Fibroblast of lung (primary cell): ENCODE measurements around the gene CLCN3. TPM values are rescaled to one million over a fixed set of nuclear protein-coding genes. Genes with fewer than 3 reads are reported as not detected.

Experiments used
- DNase-seq, 2 donors: peaks; one replicate each; pipeline versions ENCODE4 v3.0.0 to v3.0.0-alpha.2; 2010; ENCODE audit warnings: low read depth in 2 of 2
- H2AFZ ChIP-seq: 2 replicates; pipeline ENCODE4 v1.5.1; 2012; ENCODE audit warnings: low read length, control low read depth, inconsistent platforms
- H3K27ac ChIP-seq: 2 replicates; pipeline ENCODE4 v1.5.1; 2011; ENCODE audit warnings: low read length, control low read depth; ENCODE audit not compliant: insufficient read depth
- H3K27me3 ChIP-seq: 2 replicates; pipeline ENCODE4 v1.5.1; 2011; ENCODE audit warnings: mild to moderate bottlenecking, low read length; ENCODE audit not compliant: control insufficient read depth, insufficient read depth
- H3K36me3 ChIP-seq: 2 replicates; pipeline ENCODE4 v1.5.1; 2011; ENCODE audit warnings: low read length; ENCODE audit not compliant: control insufficient read depth, insufficient read depth
- H3K4me1 ChIP-seq: 2 replicates; pipeline ENCODE4 v1.5.1; 2011; ENCODE audit warnings: low read length; ENCODE audit not compliant: control insufficient read depth, insufficient read depth; ENCODE audit errors: extremely low read depth
- H3K4me2 ChIP-seq: 2 replicates; pipeline ENCODE4 v1.5.1; 2011; ENCODE audit warnings: low read length, control low read depth; ENCODE audit not compliant: insufficient read depth; ENCODE audit errors: extremely low read depth
- H3K4me3 ChIP-seq, 4 experiments: fragments of 200-600 bp in 1 of 4; sonication (generic) in 1 of 4; replicated peaks in 1 of 4; 2 replicates each; pipeline ENCODE4 v1.5.1; 2011 to 2016; ENCODE audit warnings: low read length in 4 of 4, low read depth in 3 of 4, mild to moderate bottlenecking in 3 of 4, control low read depth in 2 of 4, inconsistent platforms in 1 of 4, mixed read lengths in 1 of 4; ENCODE audit not compliant: insufficient read depth in 1 of 4; ENCODE audit errors: control extremely low read depth in 1 of 4
- H3K79me2 ChIP-seq: 2 replicates; pipeline ENCODE4 v1.5.1; 2012; ENCODE audit warnings: mild to moderate bottlenecking, low read length, inconsistent platforms; ENCODE audit not compliant: control insufficient read depth, insufficient read depth
- H3K9ac ChIP-seq: 2 replicates; pipeline ENCODE4 v1.5.1; 2011; ENCODE audit warnings: mild to moderate bottlenecking, low read length, control low read depth; ENCODE audit not compliant: insufficient read depth
- H3K9me3 ChIP-seq: 2 replicates; pipeline ENCODE4 v1.5.1; 2012; ENCODE audit warnings: low read depth, low read length; ENCODE audit not compliant: control insufficient read depth, insufficient read depth
- H4K20me1 ChIP-seq: 2 replicates; pipeline ENCODE4 v1.5.1; 2011; ENCODE audit warnings: low read length; ENCODE audit not compliant: control insufficient read depth, insufficient read depth; ENCODE audit errors: extremely low read depth
- CTCF ChIP-seq, 2 donors: IDR thresholded peaks in 1 of 2; conservative IDR thresholded peaks in 1 of 2; 1 replicate in 1 of 2; 2 replicates in 1 of 2; pipeline ENCODE4 v1.5.1; 2011 to 2012; ENCODE audit warnings: low read length in 2 of 2, control low read depth in 1 of 2, inconsistent platforms in 1 of 2, low read depth in 1 of 2, mild to moderate bottlenecking in 1 of 2
- EZH2 ChIP-seq: IDR thresholded peaks from 2 replicates; pipeline ENCODE4 v1.5.1; 2012; ENCODE audit warnings: low read length, control low read depth, mild to moderate bottlenecking; ENCODE audit errors: missing control alignments
- polyA plus RNA-seq, 2 donors: library from polyadenylated mRNA; depleted of rRNA in 1 of 2; stranded (reverse) in 1 of 2; unstranded in 1 of 2; fragments of >200 nt; gene quantifications; 2 replicates each; pipeline ENCODE4 v1.2.1, GENCODE V29; 2011 to 2012; ENCODE audit warnings: missing spikeins in 1 of 2
- total RNA-seq: library from RNA; depleted of rRNA; stranded (reverse); fragments of >200 nt; gene quantifications from 2 replicates; pipeline ENCODE4 v1.2.1, GENCODE V29; 2014

CLCN3 gene
- total and polyA plus RNA-seq, 2 donors (not counting 1 experiment from before 2014, with no cell fraction given): 51.7 to 92.2 TPM

- H2AFZ ChIP-seq: no peak overlapping the region
- peak; percentile 46 to 82 for DNase-seq
- H3K4me3 ChIP-seq: no peak overlapping the region
- H3K79me2 ChIP-seq: no peaks in the 10 kb centered on the region
- H4K20me1 ChIP-seq: no peaks in the 10 kb centered on the region
- H3K27me3 ChIP-seq: no peaks in the 10 kb centered on the region
- no peak for TF ChIP-seq CTCF (conservative IDR thresholded peaks at IDR 0.05 in 1 of 2, IDR thresholded peaks at IDR 0.05 in 1 of 2; ENCODE audit: low read depth in 1 of 2, low read length in 2 of 2)
- no peak for TF ChIP-seq EZH2
- no peaks in the 10 kb centered on the region for H3K36me3 ChIP-seq
- no peaks in the 10 kb centered on the region for H3K9me3 ChIP-seq
- H3K9ac ChIP-seq: no peak overlapping the region
- H3K4me1 ChIP-seq: peaks cover 3% of the 10 kb centered on the region
- no peak overlapping the region for H3K27ac ChIP-seq
- peak overlapping the region; percentile 11 for H3K4me2 ChIP-seq
Measured at GRCh38 chr4:169745291-169745690, 124.9 kb downstream of the CLCN3 start.

GRCh38 chr4:169756971-169757574, 136.7 kb downstream of the CLCN3 start:
- no peaks in the 10 kb centered on the region for H3K9me3 ChIP-seq
- peak in 1 of 2 donors; percentile 3 for DNase-seq

More at GRCh38 chr4:169756971-169757574, 136.7 kb downstream of the CLCN3 start:
- peak overlapping the region; percentile 34 for H3K9ac ChIP-seq
- no peaks in the 10 kb centered on the region for H3K36me3 ChIP-seq
- H3K27me3 ChIP-seq: no peaks in the 10 kb centered on the region
- H3K4me2 ChIP-seq: peak overlapping the region; percentile 54
- no peak for TF ChIP-seq CTCF (conservative IDR thresholded peaks at IDR 0.05 in 1 of 2, IDR thresholded peaks at IDR 0.05 in 1 of 2; ENCODE audit: low read depth in 1 of 2, low read length in 2 of 2)
- TF ChIP-seq EZH2: no peak
- H3K4me1 ChIP-seq: no peaks in the 10 kb centered on the region
- H3K27ac ChIP-seq: peak overlapping the region; percentile 30
- H3K79me2 ChIP-seq: peaks cover 14% of the 10 kb centered on the region
- H4K20me1 ChIP-seq: no peaks in the 10 kb centered on the region
- H3K4me3 ChIP-seq: peak overlapping the region; percentile 61 to 99 (median 85)
- H2AFZ ChIP-seq: peak overlapping the region; percentile 58
